GM10266 (cell line): ENCODE measurements around the gene HLA-DMB.

Experiments
- DNase-seq: peaks from one replicate; pipeline ENCODE4 v3.0.0; 2012; ENCODE audit errors: extremely low spot score
- CTCF ChIP-seq: IDR thresholded peaks from 2 replicates; pipeline ENCODE4 v1.5.1; 2012; ENCODE audit warnings: mild to moderate bottlenecking, low read depth; ENCODE audit not compliant: control insufficient read depth, insufficient read depth; ENCODE audit errors: missing control alignments

HLA-DMB gene

GRCh38 chr6:32953775-32954174, 12.9 kb upstream of the HLA-DMB start:
- DNase-seq: no peak

GRCh38 chr6:32952817-32953739, 12.2 kb upstream of the HLA-DMB start, which contains the start of gene HLA-DMA:
HLA-DMA (minus strand) TSS chr6:32953097; CDS start chr6:32953036, 61 bp downstream.
- peak; percentile 84 for DNase-seq
- peak; percentile 57 for TF ChIP-seq CTCF

More at GRCh38 chr6:32953775-32954174, 12.9 kb upstream of the HLA-DMB start:
- no peak for TF ChIP-seq CTCF

DNA sequence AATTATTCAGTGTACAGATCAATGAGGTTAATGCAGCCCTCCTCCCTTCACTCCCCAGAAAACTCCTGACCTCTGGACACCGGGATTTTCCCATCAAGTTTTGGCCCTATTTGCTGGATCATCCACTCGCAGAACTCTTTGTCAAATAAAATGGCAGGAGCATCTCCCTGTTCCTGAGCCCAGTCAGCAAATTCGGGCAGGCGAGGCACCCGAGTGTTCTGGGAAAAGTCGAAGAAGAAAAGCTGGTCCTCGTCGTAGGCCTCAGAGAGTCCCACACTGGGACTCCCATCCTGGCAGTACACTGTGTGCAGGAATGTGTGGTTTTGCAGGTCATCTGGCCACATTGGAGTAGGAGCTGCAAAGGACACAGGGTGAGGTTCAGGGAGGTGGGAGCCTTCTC, 9.6 kb upstream of the HLA-DMB start:
- no peak for DNase-seq
- no peak for TF ChIP-seq CTCF

DNA sequence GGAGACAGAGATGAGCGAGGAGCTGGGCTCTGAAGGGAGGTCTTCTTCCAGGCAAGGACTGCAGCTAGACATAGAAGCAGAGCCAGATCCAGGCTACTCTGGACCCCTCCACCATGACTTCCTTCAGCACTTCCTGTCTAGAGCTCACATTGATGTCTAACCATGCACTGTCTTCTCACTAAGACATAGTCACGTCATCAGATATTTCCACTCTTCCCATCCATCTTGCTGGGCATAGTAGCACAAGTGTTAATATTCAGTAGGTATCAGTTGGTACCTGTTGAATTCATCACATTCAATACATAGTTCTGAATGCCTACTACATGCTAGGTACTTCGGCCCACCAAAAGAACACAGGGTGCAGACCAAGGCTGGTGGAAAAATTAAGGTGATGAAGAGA, 9.2 kb upstream of the HLA-DMB start:
- DNase-seq: no peak
- no peak for TF ChIP-seq CTCF

GRCh38 chr6:32949113-32949512, 8.3 kb upstream of the HLA-DMB start:
- TF ChIP-seq CTCF: no peak
- DNase-seq: no peak

DNA sequence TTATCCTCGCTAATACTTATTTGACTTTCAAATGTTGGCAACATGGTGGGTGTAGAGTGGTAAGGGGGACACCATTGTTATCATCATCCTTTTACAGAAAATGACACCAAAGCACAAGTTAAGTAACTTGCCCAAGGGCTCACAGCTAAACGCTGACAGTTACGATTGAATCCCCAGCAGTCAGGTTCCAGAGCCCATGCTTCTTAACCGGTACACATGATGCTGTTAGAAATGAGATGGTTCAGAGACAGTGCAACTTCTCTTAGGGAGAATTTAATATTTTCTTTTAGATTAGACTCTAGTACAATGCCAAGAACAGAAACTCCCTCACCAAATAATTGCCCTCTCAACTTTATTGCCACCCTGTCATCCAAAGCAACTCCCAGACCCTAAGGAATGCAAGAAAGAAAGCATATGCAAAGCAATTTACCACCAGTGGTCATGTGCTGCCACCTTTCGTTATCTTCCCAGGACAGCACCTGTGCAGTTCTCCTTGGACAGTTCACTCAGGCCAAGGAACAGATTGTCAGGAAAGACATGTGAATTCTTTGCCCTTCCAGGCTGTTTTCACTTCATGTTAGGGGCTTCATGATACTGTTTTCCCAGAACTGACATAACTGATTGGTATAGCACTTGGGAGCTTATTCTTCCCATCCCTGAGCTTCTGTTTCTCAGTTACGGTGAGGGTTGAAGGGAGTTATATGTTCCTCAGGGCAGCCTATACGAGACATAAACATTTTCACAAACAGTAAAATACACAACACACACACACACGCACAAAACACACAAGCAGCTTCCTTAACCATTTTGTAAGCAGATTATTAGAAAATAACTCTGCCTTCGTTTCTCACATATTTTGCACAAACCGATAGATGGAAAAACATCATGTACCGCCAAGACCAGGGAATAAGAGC, 7.0 kb upstream of the HLA-DMB start:
- DNase-seq: no peak
- peak; percentile 69 for TF ChIP-seq CTCF
